CD4-positive, CD25-positive, alpha-beta regulatory T cell (primary cell): ENCODE data around the gene CD8A. TPM values are rescaled to one million over a fixed set of nuclear protein-coding genes. Genes with fewer than 3 reads are reported as not detected.

Experiments
- ATAC-seq, 2 donors: fragments of 150-1000 bp; cut with Tn5 transposase; one replicate each; pipeline ENCODE4 v1.10.0; 2021; ENCODE audit warnings: low read depth in 2 of 2, moderate number of reproducible peaks in 2 of 2, moderate library complexity in 1 of 2
- DNase-seq, 3 donors: peaks; one replicate each; pipeline versions ENCODE4 v3.0.0 to v3.0.0-alpha.2; 2012 to 2022; ENCODE audit warnings: mixed read lengths in 1 of 3
- H3K27ac ChIP-seq: one replicate; pipeline ENCODE4 v1.7.0; 2013; ENCODE audit warnings: mild to moderate bottlenecking, low read length; ENCODE audit not compliant: insufficient read depth, poor library complexity, severe bottlenecking
- H3K27me3 ChIP-seq: one replicate; pipeline ENCODE4 v1.7.0; 2013; ENCODE audit warnings: low read length; ENCODE audit not compliant: control insufficient read depth, insufficient read depth
- H3K36me3 ChIP-seq: one replicate; pipeline ENCODE4 v1.7.0; 2013; ENCODE audit warnings: mild to moderate bottlenecking, low read length, moderate library complexity; ENCODE audit not compliant: control insufficient read depth, insufficient read depth
- H3K4me1 ChIP-seq: 2 replicates; pipeline ENCODE4 v1.7.0; 2013; ENCODE audit warnings: mild to moderate bottlenecking, low read length; ENCODE audit not compliant: insufficient read depth, control insufficient read depth, poor library complexity, severe bottlenecking
- H3K4me3 ChIP-seq: one replicate; pipeline ENCODE4 v1.7.0; 2013; ENCODE audit warnings: low read depth, mild to moderate bottlenecking, low read length, moderate library complexity
- H3K9me3 ChIP-seq, 2 experiments: 1 replicate in 1 of 2; 2 replicates in 1 of 2; pipeline ENCODE4 v1.7.0; 2013; ENCODE audit warnings: low read length in 2 of 2, mild to moderate bottlenecking in 1 of 2, moderate library complexity in 1 of 2; ENCODE audit not compliant: control insufficient read depth in 2 of 2
- H3K27ac Mint-ChIP-seq, 3 donors: one replicate each; pipeline ENCODE4 v1.8.0; 2020 to 2022; ENCODE audit warnings: mild to moderate bottlenecking in 3 of 3, mixed read lengths in 3 of 3, moderate library complexity in 2 of 3
- H3K27me3 Mint-ChIP-seq: one replicate; pipeline ENCODE4 v1.8.0; 2022; ENCODE audit warnings: mild to moderate bottlenecking, mixed read lengths
- H3K36me3 Mint-ChIP-seq: one replicate; pipeline ENCODE4 v1.8.0; 2020; ENCODE audit warnings: mixed read lengths
- H3K4me1 Mint-ChIP-seq, 4 donors: one replicate each; pipeline ENCODE4 v1.8.0; 2020 to 2022; ENCODE audit warnings: mixed read lengths in 4 of 4, mild to moderate bottlenecking in 1 of 4
- H3K4me3 Mint-ChIP-seq, 4 donors: one replicate each; pipeline ENCODE4 v1.8.0; 2020 to 2022; ENCODE audit warnings: mild to moderate bottlenecking in 4 of 4, mixed read lengths in 4 of 4, moderate library complexity in 3 of 4
- H3K9me3 Mint-ChIP-seq, 7 donors: one replicate each; pipeline ENCODE4 v1.8.0; 2020 to 2022; ENCODE audit warnings: mixed read lengths in 7 of 7, mild to moderate bottlenecking in 3 of 7, moderate library complexity in 2 of 7
- polyA plus RNA-seq, 4 donors: library from polyadenylated mRNA; unstranded; fragments of 300-500 nt; fragmentation: Illumina TruSeq; gene quantifications; one replicate each; pipeline ENCODE4 v1.2.3, GENCODE V29; 2021
- total RNA-seq: library from RNA; stranded (reverse); gene quantifications from one replicate; pipeline ENCODE4 v1.2.3, GENCODE V29; 2022

CD8A gene
- total and polyA plus RNA-seq, 5 donors from 2014 or later = 0.24 to 1.8 (median 0.57) TPM; not detected in 1

DNA sequence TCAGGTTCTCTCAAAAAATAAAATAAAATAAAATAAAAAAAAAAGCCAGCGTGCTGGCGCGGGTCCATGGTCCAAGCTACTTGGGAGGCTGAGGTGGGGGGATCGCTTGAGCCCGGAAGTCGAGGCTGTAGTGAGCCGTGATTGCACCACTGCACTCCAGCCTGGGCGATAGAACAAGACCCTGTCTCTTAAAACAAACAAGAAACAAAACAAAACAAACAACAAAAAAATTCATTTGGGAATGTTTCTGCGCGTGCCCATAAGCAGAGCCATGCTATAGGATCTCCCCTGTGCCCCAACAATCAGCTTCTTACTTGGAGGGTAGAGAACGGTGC is 16.4 kb upstream of the CD8A start:
- Mint-ChIP-seq H3K4me3 (peak overlapping the region; percentile 69 to 88 (median 85)), H3K4me1 (peaks cover 5 to 28% (median 19%) of the 10 kb centered on the region in 4 donors), H3K27me3 (peaks cover 84% of the 10 kb centered on the region), H3K36me3 (no peaks in the 10 kb centered on the region), H3K9me3 (peaks cover 0 to 2% (median 0%) of the 10 kb centered on the region in 7 donors), H3K27ac (no peak overlapping the region)
- no peaks in the 10 kb centered on the region for H3K36me3 ChIP-seq
- H3K4me1 ChIP-seq = peaks cover 27% of the 10 kb centered on the region
- H3K27me3 ChIP-seq = peaks cover 11% of the 10 kb centered on the region
- H3K4me3 ChIP-seq = no peak overlapping the region
- no peaks in the 10 kb centered on the region for H3K9me3 ChIP-seq
- DNase-seq (no peak), ATAC-seq (no peak)
- no peak overlapping the region for H3K27ac ChIP-seq

DNA sequence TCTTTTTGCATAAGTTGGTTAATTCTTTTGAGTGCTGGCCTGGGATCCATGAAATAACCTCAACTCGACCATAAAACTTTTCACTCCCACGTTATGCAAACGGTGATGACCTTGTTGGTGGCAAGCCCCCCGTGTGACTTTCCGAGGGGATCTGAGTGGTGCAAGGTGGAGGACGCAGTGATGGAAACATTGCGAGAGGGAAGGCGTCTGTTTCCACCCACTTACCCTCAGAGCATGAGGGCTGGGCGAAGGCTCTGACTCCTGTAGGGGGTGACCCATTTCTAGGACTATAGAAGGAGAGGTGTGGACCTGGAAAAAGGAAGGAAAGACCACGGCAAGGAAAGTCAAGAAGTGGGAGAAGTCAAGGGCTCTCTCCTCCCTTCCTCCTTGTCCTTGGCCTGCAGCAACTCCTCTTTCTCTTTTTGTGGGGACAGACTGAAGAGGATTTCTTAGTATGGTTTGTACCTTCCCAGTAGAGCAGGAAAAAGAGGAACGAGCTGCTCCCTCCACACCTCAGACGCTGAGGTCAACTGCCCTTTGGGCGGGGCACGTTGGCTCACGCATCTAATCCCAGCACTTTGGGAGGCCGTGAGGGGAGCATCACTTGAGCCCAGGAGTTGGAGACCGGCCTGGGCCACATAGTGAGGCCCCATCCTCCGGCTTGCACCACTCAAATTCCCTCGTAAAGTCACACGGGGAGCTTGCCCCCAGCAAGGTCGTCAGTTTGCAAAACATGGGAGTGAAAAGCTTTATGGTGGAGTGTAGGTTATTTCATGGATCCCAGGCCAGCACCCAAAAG is 15.5 kb upstream of the CD8A start:
- no peak overlapping the region for H3K27ac Mint-ChIP-seq
- no peak overlapping the region for H3K4me3 Mint-ChIP-seq

DNA sequence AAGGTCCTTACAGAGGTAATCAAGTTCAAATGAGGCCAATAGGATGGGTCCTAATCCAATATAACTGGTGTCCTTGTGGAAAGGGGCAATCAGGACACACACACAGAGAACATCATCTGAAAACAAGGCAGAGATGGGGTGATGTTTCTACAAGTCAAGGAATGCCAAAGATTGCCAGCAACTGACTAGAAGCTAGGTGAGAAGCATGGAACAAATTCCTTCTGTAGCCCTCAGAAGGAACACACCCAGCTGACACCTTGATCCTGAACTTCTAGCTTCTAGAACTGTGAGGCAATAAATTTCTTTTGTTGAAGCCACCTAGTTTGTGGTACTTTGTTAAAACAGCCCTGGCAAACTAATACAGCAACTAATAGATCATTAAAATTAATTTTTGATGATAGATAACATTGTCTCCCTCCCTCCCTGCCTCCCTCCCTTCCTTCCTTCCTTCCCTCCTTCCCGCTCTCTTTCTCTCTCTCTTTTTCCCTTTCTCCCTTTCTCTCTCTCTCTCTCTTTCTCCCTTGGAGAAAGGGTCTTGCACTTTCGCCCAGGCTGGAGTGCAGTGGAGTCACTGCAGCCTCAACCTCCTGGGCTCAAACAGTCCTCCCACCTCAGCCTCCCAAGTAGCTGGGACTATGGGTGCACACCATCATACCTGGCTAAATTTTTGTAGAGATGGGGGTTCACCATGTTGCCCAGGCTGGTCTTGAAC is 10.3 kb upstream of the CD8A start:
- no peak overlapping the region for H3K27ac Mint-ChIP-seq
- Histone ChIP-seq H3K36me3 (no peaks in the 10 kb centered on the region), H3K9me3 (peaks cover 14 to 19% of the 10 kb centered on the region in 2 experiments), H3K27ac (no peak overlapping the region), H3K4me3 (no peak overlapping the region), H3K27me3 (peaks cover 9% of the 10 kb centered on the region), H3K4me1 (no peaks in the 10 kb centered on the region)
- no peak for ATAC-seq
- no peaks in the 10 kb centered on the region for H3K4me1 Mint-ChIP-seq
- peaks cover 1 to 20% (median 12%) of the 10 kb centered on the region in 7 donors for H3K9me3 Mint-ChIP-seq
- H3K36me3 Mint-ChIP-seq = peaks cover 6% of the 10 kb centered on the region
- H3K4me3 Mint-ChIP-seq = no peak overlapping the region
- peaks cover 50% of the 10 kb centered on the region for H3K27me3 Mint-ChIP-seq
- DNase-seq = no peak

More for the DNA sequence above, 15.5 kb upstream of the CD8A start:
- Histone ChIP-seq H3K27ac (no peak overlapping the region), H3K9me3 (no peaks in the 10 kb centered on the region), H3K4me1 (peaks cover 27% of the 10 kb centered on the region), H3K27me3 (peaks cover 7% of the 10 kb centered on the region), H3K4me3 (no peak overlapping the region), H3K36me3 (no peaks in the 10 kb centered on the region)
- Mint-ChIP-seq H3K27me3 (peaks cover 77% of the 10 kb centered on the region), H3K36me3 (no peaks in the 10 kb centered on the region), H3K4me1 (peaks cover 5 to 28% (median 19%) of the 10 kb centered on the region in 4 donors), H3K9me3 (peaks cover 0 to 2% (median 0%) of the 10 kb centered on the region in 7 donors)
- no peak for DNase-seq
- no peak for ATAC-seq

DNA sequence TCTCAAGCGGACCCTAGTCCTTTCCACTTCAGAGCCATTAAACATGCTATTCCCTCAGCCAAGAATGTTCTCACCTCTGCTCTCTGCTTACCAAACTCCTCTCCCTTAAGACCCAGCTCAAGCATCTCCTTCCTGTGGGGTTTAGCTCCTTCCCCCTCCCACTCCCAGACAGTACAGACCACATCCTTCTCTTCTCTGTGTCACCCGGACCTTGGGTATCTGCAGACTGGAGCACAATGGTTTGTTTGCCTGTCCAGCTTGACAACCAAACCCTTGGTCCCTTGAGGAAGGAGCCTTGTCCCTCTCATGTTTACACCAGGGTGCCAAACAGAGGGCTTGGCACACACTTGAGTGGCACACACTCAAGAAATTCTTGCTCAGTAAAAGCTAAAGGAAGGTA is 4.1 kb upstream of the CD8A start:
- Mint-ChIP-seq H3K27ac (no peak overlapping the region), H3K4me1 (peaks cover 4 to 20% (median 14%) of the 10 kb centered on the region in 4 donors), H3K4me3 (no peak overlapping the region), H3K9me3 (peaks cover 9 to 31% (median 20%) of the 10 kb centered on the region in 7 donors), H3K36me3 (peaks cover 9% of the 10 kb centered on the region), H3K27me3 (peaks cover 74% of the 10 kb centered on the region)
- ATAC-seq = no peak
- Histone ChIP-seq H3K27me3 (peaks cover 46% of the 10 kb centered on the region), H3K4me1 (peaks cover 20% of the 10 kb centered on the region), H3K36me3 (no peaks in the 10 kb centered on the region), H3K9me3 (peaks cover 25 to 30% of the 10 kb centered on the region in 2 experiments), H3K27ac (no peak overlapping the region), H3K4me3 (no peak overlapping the region)
- DNase-seq = peak in 1 of 3 donors; percentile 42

DNA sequence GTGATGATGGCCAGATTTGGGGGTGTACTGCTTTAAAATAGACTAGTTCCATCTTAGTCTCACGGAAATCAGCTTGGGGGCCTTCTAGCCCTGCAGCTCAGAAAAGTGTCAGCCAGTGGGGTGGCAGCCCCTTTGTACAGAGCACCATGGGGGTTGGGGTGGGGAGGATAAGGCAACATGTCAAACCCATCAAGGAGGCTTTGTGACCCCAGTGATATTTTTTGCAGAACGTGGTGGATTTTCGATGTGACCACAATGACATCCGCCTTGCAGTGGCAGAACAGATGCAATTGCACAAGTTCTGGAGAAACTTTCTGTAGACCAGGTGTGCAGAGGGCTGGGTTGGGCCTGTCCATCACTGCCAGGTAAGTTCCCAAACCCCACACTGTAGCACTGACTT is 3.0 kb upstream of the CD8A start:
- Mint-ChIP-seq H3K4me1 (peaks cover 4 to 23% (median 14%) of the 10 kb centered on the region in 4 donors), H3K4me3 (no peak overlapping the region), H3K27ac (no peak overlapping the region), H3K27me3 (peaks cover 76% of the 10 kb centered on the region), H3K9me3 (peaks cover 9 to 31% (median 20%) of the 10 kb centered on the region in 7 donors), H3K36me3 (peaks cover 9% of the 10 kb centered on the region)
- DNase-seq (peak in 1 of 3 donors; percentile 13), ATAC-seq (no peak)
- Histone ChIP-seq H3K27me3 (peaks cover 47% of the 10 kb centered on the region), H3K27ac (no peak overlapping the region), H3K4me1 (peaks cover 24% of the 10 kb centered on the region), H3K36me3 (no peaks in the 10 kb centered on the region), H3K4me3 (no peak overlapping the region), H3K9me3 (peaks cover 25 to 30% of the 10 kb centered on the region in 2 experiments)

DNA sequence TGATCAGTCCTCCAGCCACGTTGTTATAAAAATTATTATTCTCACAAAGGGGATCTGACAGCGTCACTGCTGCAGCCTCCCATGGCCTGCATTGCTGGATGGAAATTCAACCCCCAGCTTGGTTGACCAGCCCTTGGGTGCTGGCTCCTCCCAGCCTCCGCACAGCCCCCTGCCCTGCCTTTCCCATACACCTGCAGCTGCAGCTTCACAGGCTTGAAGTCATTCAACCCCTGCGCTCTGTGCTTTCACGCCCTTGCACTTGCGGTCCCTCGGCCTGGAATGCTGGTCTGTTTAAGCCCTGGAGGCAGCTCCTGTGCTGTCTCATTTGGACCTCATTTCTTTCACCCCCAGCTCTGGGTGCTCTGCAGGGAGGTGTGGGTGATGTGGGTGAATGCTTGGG is 860 bp upstream of the CD8A start:
- Histone ChIP-seq H3K4me1 (peaks cover 24% of the 10 kb centered on the region), H3K9me3 (peaks cover 16 to 17% of the 10 kb centered on the region in 2 experiments), H3K36me3 (no peaks in the 10 kb centered on the region), H3K27me3 (peaks cover 49% of the 10 kb centered on the region), H3K27ac (no peak overlapping the region), H3K4me3 (peak overlapping the region; percentile 51)
- Mint-ChIP-seq H3K27me3 (peaks cover 82% of the 10 kb centered on the region), H3K27ac (peak overlapping the region in 1 of 3 donors; percentile 66), H3K4me1 (peaks cover 10 to 25% (median 14%) of the 10 kb centered on the region in 4 donors), H3K9me3 (peaks cover 5 to 22% (median 12%) of the 10 kb centered on the region in 7 donors), H3K36me3 (peaks cover 5% of the 10 kb centered on the region), H3K4me3 (peak overlapping the region; percentile 33 to 86 (median 82))
- DNase-seq (no peak), ATAC-seq (no peak)

DNA sequence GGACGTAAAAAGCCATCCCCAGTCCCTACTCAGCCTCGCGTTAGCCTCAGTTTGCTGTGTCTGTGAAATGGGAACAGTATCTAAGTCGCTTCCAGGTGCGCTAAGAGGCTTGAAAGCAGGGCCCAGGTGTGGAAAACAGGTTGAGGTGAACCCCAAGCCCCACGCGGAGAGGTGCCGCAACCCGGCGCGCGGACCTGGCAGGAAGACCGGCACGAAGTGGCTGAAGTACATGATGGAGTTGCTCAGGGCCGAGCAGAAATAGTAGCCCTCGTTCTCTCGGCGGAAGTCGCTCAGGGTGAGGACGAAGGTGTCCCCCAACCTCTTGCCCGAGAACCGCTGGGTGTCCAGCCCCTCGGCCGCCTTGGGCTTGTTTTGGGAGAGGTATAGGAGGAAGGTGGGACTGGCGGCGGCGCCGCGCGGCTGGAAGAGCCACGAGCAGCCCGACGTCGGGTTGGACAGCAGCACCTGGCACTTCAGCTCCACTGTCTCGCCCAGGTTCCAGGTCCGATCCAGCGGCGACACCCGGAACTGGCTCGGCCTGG is 508 bp downstream of the CD8A start:
- peak in 2 of 3 donors; percentile 11 to 20 for DNase-seq
- Mint-ChIP-seq H3K9me3 (peaks cover 0 to 9% (median 3%) of the 10 kb centered on the region in 7 donors), H3K4me3 (peak overlapping the region in 2 of 4 donors; percentile 81 to 82), H3K27ac (no peak overlapping the region), H3K36me3 (no peaks in the 10 kb centered on the region), H3K27me3 (peaks cover 75% of the 10 kb centered on the region), H3K4me1 (peaks cover 10 to 25% (median 14%) of the 10 kb centered on the region in 4 donors)
- H3K27ac ChIP-seq = no peak overlapping the region
- peaks cover 39% of the 10 kb centered on the region for H3K27me3 ChIP-seq
- no peak overlapping the region for H3K4me3 ChIP-seq
- H3K4me1 ChIP-seq = peaks cover 24% of the 10 kb centered on the region
- peaks cover 2 to 4% of the 10 kb centered on the region in 2 experiments for H3K9me3 ChIP-seq
- ATAC-seq = no peak
- no peaks in the 10 kb centered on the region for H3K36me3 ChIP-seq
